Fibroblast of the aortic adventitia (primary cell): ENCODE results near the gene ATOH8. TPM values are rescaled to one million over a fixed set of nuclear protein-coding genes. Genes with fewer than 3 reads are reported as not detected.
A peak's percentile ranks its signal among the peaks of the same experiment; 100 is the strongest.

Experiments
- DNase-seq: peaks from one replicate; pipeline ENCODE4 v3.0.0-alpha.2; 2010; ENCODE audit warnings: low read depth
- H3K4me3 ChIP-seq: 2 replicates; pipeline ENCODE4 v1.5.1; 2011; ENCODE audit warnings: low read depth, mild to moderate bottlenecking, control low read depth, low read length, moderate library complexity
- CTCF ChIP-seq: IDR thresholded peaks from 2 replicates; pipeline ENCODE4 v1.5.1; 2011; ENCODE audit warnings: mild to moderate bottlenecking, low read length, control low read depth, inconsistent platforms; ENCODE audit not compliant: insufficient read depth
- total RNA-seq: library from RNA; depleted of rRNA; stranded (reverse); fragments of >200 nt; gene quantifications from 2 replicates; pipeline ENCODE4 v1.2.3, GENCODE V29; 2012; ENCODE audit warnings: low replicate concordance

ATOH8 gene
- total RNA-seq, 1 donor, result 17.0 TPM

GRCh38 chr2:85765081-85765731, 11.4 kb downstream of the ATOH8 start:
- TF ChIP-seq CTCF, result no peak
- DNase-seq, result no peak
- H3K4me3 ChIP-seq, result no peak overlapping the region

- TF ChIP-seq CTCF, result no peak
- no peak overlapping the region for H3K4me3 ChIP-seq
- DNase-seq, result no peak
Observed at GRCh38 chr2:85766229-85766628, 12.4 kb downstream of the ATOH8 start.

GRCh38 chr2:85767803-85768665, 14.2 kb downstream of the ATOH8 start:
- DNase-seq, result no peak
- H3K4me3 ChIP-seq, result no peak overlapping the region
- TF ChIP-seq CTCF, result no peak

GRCh38 chr2:85768713-85769112, 14.9 kb downstream of the ATOH8 start:
- peak; percentile 83 for DNase-seq
- no peak for TF ChIP-seq CTCF
- H3K4me3 ChIP-seq, result no peak overlapping the region

- H3K4me3 ChIP-seq, result no peak overlapping the region
- DNase-seq, result no peak
- peak; percentile 43 for TF ChIP-seq CTCF
Observed at GRCh38 chr2:85769236-85769982, 15.6 kb downstream of the ATOH8 start.

- no peak for TF ChIP-seq CTCF
- no peak overlapping the region for H3K4me3 ChIP-seq
- DNase-seq, result no peak
Observed at GRCh38 chr2:85769983-85770362, 16.2 kb downstream of the ATOH8 start.
